Upper lobe of right lung (tissue), 1 donor: ENCODE results near the gene WWP2. TPM values are rescaled to one million over a fixed set of nuclear protein-coding genes. Genes with fewer than 3 reads are reported as not detected.
A peak's percentile ranks its signal among the peaks of the same experiment; 100 is the strongest.
"Not testable (repeated sequence)": the region's sequence is repeated elsewhere in the genome, so short reads cannot be mapped to it uniquely, and the experiment has no call there.

Experiments used
- ATAC-seq: fragments of 200-7000 bp; cut with Tn5 transposase; one replicate; pipeline ENCODE4 v1.9.1; 2020; ENCODE audit warnings: mild to moderate bottlenecking, moderate library complexity
- DNase-seq: peaks from one replicate; pipeline ENCODE4 v3.0.0-alpha.2; 2020
- H3K27ac ChIP-seq: fragments of 200-600 bp; one replicate; pipeline ENCODE4 v1.8.0; 2022
- H3K27me3 ChIP-seq: fragments of 200-600 bp; one replicate; pipeline ENCODE4 v1.8.0; 2022; ENCODE audit warnings: mild to moderate bottlenecking
- H3K36me3 ChIP-seq: fragments of 200-600 bp; one replicate; pipeline ENCODE4 v1.8.0; 2022
- H3K4me1 ChIP-seq: fragments of 200-600 bp; one replicate; pipeline ENCODE4 v1.8.0; 2022
- H3K4me3 ChIP-seq: fragments of 200-600 bp; one replicate; pipeline ENCODE4 v1.8.0; 2022; ENCODE audit warnings: mild to moderate bottlenecking
- H3K9me3 ChIP-seq: fragments of 200-600 bp; one replicate; pipeline ENCODE4 v1.8.0; 2022
- intact Hi-C: fragments of 100-400 bp; cut with DNase I; formaldehyde crosslinking; loops from one replicate; pipeline ENCODE4 v1.11.0; 2022
- total RNA-seq: library from RNA; stranded (reverse); fragmentation: NEBNext Ultra II Directional; extraction: Animal tissue kit (Norgen Biotek cat#: 25700); gene quantifications from one replicate; pipeline ENCODE4 v1.2.1, GENCODE V29; 2021
- TF ChIP-seq, protein P1 (sequence below): fragments of 200-600 bp; IDR thresholded peaks from one replicate; pipeline ENCODE4 v1.8.0; 2022; ENCODE audit warnings: antibody characterized with exemption
- donor health status: DM: no; HTN: yes; CAD: no; lungs with severe emphysema.

The WWP2 gene
- total RNA-seq, 1 donor from 2014 or later = 71.9 TPM

DNA sequence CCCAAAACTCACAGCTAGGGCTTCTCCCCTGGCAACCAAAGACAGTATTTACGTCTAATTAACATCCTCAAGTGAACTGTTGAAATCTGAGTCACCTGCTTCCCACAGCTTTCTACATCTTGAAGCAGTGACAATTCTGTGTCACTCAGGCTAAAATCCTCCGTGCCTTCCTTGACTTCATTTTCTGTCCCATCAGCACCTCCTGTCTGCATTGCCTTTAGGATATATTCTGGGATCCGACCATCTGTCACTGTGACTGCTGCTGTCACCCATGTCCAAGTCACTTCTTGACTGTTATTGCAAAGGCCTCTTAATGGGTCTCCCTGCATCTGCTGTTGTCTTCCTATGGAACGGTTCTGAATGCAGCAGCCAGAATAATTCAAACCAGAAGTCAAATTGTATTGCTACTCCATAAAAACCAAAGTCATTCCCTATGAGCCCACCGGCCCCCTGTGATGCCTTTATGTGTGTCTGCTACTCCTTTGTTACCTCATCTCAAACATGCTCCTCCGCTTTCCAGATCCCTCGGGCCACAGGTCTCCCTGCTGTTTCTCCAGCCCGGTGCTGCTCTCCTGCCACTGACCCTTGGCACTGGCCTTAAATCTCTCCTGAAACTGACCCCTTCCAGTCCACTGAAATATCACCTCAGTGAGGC, 56.9 kb downstream of the WWP2 start:
- Histone ChIP-seq H3K27me3 (no peaks in the 10 kb centered on the region), H3K4me3 (no peak overlapping the region), H3K36me3 (peaks cover 6% of the 10 kb centered on the region), H3K9me3 (no peaks in the 10 kb centered on the region), H3K4me1 (peaks cover 12% of the 10 kb centered on the region), H3K27ac (no peak overlapping the region)
- DNase-seq (no peak), ATAC-seq (no peak)
- TF ChIP-seq, protein P1, sequence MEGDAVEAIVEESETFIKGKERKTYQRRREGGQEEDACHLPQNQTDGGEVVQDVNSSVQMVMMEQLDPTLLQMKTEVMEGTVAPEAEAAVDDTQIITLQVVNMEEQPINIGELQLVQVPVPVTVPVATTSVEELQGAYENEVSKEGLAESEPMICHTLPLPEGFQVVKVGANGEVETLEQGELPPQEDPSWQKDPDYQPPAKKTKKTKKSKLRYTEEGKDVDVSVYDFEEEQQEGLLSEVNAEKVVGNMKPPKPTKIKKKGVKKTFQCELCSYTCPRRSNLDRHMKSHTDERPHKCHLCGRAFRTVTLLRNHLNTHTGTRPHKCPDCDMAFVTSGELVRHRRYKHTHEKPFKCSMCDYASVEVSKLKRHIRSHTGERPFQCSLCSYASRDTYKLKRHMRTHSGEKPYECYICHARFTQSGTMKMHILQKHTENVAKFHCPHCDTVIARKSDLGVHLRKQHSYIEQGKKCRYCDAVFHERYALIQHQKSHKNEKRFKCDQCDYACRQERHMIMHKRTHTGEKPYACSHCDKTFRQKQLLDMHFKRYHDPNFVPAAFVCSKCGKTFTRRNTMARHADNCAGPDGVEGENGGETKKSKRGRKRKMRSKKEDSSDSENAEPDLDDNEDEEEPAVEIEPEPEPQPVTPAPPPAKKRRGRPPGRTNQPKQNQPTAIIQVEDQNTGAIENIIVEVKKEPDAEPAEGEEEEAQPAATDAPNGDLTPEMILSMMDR = no peak
- intact Hi-C loops = no loop called here

DNA sequence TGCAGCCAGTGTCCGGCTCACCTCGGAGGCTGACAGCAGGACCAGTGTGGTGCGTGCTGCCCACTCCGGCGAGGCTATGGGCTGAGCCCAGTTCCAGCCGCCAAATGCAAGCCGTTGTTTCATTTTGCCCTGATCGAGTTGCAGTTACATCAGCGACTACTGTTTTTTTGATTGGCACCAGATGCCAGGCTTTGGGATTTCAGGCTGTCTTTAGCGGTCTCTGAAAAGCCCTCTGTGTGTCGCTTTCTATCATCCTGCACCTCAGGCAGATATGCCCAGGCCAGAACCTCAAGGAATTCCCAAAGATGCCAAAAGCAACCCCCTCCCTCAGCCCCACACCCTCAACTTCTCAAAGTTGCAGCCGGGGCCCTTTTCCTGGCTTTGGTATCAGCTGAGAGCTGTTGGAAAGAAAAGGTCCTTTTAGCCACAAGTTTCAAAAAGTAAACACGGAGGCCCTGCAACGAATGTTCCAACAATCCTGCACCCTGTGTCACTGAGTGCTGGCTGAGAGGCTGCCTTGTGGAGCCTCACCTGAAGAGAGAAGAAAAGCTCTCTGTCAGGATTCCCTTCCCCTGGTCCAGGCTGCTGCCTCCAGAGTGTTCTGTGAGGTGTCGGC, 58.9 kb downstream of the WWP2 start:
- H3K27ac ChIP-seq = peak overlapping the region; percentile 42
- H3K36me3 ChIP-seq = no peaks in the 10 kb centered on the region
- TF ChIP-seq, protein P1 = no peak
- no peak overlapping the region for H3K4me3 ChIP-seq
- no peaks in the 10 kb centered on the region for H3K27me3 ChIP-seq
- ATAC-seq (peak; percentile 69), DNase-seq (no peak)
- peaks cover 12% of the 10 kb centered on the region for H3K4me1 ChIP-seq
- intact Hi-C loops = no loop called here
- no peaks in the 10 kb centered on the region for H3K9me3 ChIP-seq

DNA sequence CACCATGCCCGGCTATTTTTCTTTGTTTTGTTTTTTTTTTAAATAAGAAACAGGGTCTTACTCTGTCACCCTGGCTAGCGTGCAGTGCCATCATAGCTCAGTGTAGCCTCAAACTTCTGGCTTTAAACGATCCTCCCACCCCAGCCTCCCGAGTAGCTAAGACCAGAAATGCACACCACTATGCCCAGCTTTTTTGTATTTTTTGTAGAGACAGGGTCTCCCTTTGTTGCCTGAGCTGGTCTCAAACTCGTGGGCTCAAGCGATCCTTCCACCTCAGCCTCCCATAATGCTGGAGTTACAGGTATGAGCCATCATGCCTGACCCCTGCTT, 59.7 kb downstream of the WWP2 start:
- Histone ChIP-seq H3K27me3 (no peaks in the 10 kb centered on the region), H3K4me3 (no peak overlapping the region), H3K36me3 (no peaks in the 10 kb centered on the region), H3K27ac (no peak overlapping the region), H3K4me1 (peaks cover 12% of the 10 kb centered on the region), H3K9me3 (no peaks in the 10 kb centered on the region)
- ATAC-seq (no peak), DNase-seq (peak; percentile 9)
- TF ChIP-seq, protein P1 = no peak
- intact Hi-C loops = no loop called here

DNA sequence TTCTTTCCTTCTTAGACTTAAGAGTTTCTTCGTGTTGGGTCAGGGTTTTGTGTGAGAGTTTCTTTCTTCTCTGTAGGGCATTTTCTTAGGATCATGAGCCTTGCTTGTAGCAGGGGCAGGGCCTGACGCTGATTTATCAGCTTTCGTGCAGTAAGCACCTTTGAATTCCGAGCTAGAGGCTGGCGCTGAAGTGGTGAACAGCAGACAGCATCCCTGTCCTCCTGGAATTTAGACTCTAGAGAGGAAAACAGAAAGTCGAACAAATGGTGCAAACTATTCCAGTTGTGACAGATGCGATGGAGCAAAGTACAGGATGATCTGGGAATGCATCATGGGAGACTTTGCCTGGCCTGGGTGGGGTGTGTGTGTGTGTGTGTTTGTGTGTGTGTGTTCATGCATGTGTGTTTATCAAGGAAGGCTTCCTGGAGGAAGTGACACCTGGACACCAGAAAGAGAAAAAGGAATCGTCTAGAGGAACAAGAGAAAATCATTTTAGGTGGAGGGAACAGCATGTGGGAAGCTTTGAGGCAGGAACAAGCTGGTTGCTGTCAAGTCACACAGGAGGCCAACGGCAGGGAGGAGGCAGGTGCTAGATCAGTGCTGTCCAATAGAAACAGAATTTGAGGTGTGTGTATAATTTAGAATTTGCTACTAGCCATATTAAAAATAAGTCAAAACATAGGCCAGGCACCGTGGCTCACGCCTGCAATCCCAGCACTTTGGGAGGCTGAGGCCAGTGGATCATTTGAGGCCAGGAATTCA, 60.2 kb downstream of the WWP2 start:
- Histone ChIP-seq H3K9me3 (no peaks in the 10 kb centered on the region), H3K27me3 (no peaks in the 10 kb centered on the region), H3K4me3 (no peak overlapping the region), H3K27ac (peak overlapping the region; percentile 24), H3K4me1 (peaks cover 12% of the 10 kb centered on the region), H3K36me3 (no peaks in the 10 kb centered on the region)
- TF ChIP-seq, protein P1 = no peak
- DNase-seq = peak; percentile 33
- no peak for ATAC-seq
- intact Hi-C loops = no loop called here

DNA sequence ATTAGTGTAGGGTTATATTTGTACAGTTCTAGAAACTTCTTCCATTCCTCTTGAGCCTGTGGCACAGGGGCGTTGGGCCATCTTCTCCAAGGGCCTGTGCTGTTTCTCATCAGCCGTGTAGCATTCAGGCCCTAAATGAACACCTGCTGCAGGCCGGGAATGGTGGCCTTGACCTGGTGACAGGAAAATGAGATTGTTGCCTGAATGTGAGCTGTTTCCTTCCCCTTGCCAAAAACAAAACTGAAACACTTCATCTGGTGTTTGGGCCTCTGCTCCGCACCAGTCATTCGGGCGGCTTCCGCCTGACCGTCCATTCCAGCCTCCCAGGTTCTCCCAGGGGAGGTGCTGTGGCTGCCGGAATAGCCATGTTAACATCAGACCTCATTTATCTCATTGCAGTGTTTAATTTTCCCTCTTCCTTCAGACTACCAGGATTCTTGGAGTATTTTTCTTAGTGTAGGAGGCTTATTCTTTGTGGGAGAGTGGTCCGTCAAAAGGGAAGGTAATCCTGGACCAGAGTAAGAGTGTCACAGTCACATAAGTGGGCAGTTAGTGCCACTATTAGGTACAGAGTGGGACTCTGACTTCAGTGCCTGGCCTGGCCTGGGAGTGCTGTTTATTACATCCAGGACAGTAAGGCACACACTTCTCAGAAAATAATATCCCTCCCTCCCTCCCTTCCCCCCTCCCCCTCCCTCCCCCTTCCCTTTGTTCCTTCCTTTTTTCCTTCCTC, 61.9 kb downstream of the WWP2 start:
- peaks cover 3% of the 10 kb centered on the region for H3K36me3 ChIP-seq
- ATAC-seq = peak; percentile 62
- peak; percentile 62 for DNase-seq
- H3K27me3 ChIP-seq = no peaks in the 10 kb centered on the region
- H3K4me1 ChIP-seq = peaks cover 12% of the 10 kb centered on the region
- TF ChIP-seq, protein P1 = no peak
- peak overlapping the region; percentile 56 for H3K27ac ChIP-seq
- intact Hi-C loops = no loop called here
- H3K9me3 ChIP-seq = no peaks in the 10 kb centered on the region
- H3K4me3 ChIP-seq = no peak overlapping the region

DNA sequence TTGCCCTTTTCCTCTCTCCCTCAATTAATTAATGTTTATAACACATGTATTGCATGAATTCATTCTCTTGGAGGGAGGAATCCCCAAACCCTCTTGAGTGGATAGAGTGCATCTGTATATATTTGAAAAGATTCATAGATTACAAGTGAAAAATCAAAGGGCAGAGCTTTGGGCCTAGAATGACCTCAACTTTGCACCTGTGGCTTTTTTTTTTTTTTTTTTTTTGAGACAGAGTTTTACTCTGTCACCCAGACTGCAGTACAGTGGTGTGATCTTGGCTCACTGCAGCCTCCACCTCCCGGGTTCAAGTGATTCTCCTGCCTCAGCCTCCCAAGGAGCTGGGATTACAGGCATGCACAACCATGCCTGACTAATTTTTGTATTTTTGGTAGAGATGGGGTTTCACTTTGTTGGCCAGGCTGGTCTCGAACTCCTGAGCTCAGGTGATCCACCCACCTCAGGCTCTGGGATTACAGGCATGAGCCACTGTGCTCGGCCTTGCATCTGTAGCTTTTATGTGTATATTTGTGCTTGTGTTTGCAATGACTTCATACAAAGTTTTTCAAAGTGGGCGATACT, 62.5 kb downstream of the WWP2 start:
- H3K27ac ChIP-seq = peak overlapping the region; percentile 56
- intact Hi-C loops, ATAC-seq, H3K27me3 ChIP-seq, H3K4me3 ChIP-seq, DNase-seq, H3K36me3 ChIP-seq, H3K9me3 ChIP-seq: not testable (repeated sequence)
- H3K4me1 ChIP-seq = peaks cover 12% of the 10 kb centered on the region
